Stimulated activated CD8-positive, alpha-beta memory T cell treated with anti-CD3 and anti-CD28 coated beads, Interleukin-2, amount 100 ng/mL, for 1 hour (primary cell): ENCODE measurements around the gene CBY2.
"Not testable (repeated sequence)": the region's sequence is repeated elsewhere in the genome, so short reads cannot be mapped to it uniquely, and the experiment has no call there.

ENCODE experiments used
- DNase-seq, 2 donors: peaks; one replicate each; pipeline ENCODE4 v3.0.0-alpha.2; 2020; ENCODE audit warnings: low read depth in 2 of 2

Gene CBY2, protein sequence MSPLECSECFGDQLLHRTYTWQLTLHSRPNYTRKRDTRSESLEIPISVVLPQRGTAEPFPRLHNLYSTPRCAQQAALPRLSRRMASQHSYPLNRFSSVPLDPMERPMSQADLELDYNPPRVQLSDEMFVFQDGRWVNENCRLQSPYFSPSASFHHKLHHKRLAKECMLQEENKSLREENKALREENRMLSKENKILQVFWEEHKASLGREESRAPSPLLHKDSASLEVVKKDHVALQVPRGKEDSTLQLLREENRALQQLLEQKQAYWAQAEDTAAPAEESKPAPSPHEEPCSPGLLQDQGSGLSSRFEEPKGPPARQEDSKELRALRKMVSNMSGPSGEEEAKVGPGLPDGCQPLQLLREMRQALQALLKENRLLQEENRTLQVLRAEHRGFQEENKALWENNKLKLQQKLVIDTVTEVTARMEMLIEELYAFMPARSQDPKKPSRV

DNA sequence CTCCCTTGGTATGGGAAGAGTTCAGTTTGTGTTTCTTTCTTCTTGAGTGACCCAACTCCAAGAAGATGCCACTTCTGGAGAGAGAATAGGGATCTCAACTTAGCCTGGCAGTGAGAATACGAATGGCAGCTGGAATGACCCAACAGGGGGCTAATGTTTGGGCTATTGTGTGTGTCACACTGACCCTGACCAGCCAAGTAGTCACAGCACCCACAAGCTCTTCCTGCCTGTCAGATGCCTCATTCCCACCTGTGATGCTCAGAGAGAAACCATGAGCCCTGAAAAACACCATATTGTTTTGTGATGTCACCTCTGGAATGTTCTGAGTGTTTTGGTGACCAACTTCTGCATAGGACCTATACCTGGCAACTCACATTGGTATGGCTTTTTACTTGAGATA is at the start of gene CBY2:
Gene CBY2 (plus strand): TSS at position 233 of the 400 bp plus-strand sequence. CDS start 71 bp downstream, at position 304.
- no peak for DNase-seq

DNA sequence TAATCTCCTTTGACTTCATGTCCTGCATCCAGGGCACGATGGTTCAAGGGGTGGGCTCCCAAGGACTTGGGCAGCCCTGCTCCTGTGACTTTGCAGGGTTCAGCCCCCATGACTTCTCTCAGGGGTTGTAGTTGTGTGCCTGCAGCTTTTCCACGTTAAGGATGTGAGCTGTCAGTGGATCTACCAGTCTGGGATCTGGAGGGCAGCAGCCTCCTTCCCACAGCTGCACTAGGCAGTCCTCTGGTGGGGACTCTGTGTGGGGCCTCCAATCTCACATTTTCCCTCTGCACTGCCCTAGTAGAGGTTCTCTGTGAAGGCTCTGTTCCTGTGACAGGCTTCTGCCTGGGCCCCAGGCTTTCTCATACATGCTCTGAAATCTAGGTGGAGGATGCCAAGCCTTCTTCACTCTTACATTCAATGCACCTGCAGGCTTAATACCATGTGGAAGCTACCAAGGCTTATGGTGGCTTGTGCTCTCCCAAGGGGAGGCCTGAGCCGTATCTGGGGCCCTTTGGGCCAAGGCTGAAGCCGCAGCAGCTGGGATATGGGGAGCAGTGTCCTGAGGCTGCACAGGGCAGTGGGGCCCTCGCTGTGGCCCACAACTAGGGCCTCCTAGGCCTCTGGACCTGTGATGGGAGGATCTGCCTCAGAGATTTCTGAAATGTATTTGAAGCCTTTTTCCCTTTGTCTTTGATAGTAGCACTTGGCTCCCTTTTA is 47.3 kb upstream of the CBY2 start:
- DNase-seq = no peak

GRCh38 chr13:45658586-45659235 is 43.4 kb upstream of the CBY2 start:
- no peak for DNase-seq

- DNase-seq = no peak
Observed at GRCh38 chr13:45659536-45659935, 42.6 kb upstream of the CBY2 start.

DNA sequence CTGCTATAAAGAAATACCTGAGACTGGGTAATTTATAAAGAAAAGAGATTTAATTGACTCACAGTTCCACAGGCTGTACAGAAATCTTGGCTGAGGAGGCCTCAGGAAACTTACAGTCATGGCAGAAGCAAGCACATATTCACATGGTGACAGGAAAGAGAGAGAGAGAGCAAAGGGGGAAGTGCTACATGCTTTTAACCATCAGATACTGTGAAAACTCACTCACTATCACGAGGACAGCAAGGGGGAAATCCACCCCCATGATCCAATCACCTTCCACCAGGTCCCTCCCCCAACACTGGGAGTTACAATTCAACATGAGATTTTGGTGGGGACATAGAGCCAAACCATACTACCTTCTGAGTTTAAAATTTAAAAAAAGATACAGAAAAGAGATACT is 41.7 kb upstream of the CBY2 start:
- DNase-seq = not testable (repeated sequence)

DNA sequence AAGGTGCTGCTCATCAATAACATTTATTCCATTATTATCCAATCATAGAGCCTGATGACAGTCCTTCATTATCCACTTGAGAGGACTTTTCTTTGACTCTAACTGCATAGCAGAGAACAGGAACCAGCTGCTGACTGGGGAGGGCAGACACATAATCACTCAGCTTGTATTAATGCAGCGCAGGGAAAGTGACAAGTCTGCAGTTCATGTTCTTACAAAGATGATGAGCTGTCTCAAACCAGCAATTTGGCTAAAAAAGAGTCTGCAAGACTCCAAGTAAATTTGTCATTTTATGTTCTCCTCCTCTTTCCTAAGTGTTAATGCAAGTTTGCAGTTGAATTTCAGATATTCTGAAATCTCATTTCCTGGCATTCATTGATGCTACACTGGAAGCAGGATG is 40.0 kb upstream of the CBY2 start:
- DNase-seq = no peak

DNA sequence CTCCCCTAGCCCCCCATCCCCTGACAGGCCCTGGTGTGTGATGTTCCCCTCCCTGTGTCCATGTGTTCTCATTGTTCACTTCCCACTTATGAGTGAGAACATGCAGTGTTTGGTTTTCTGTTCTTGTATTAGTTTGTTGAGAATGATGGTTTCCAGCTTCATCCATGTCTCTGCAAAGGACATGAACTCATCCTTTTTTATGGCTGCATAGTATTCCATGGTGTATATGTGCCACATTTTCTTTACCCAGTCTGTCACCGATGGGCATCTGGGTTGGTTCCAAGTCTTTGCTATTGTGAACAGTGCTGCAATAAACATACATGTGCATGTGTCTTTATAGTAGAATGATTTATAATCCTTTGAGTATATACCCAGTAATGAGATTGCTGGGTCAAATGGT is 39.2 kb upstream of the CBY2 start:
- DNase-seq = not testable (repeated sequence)

DNA sequence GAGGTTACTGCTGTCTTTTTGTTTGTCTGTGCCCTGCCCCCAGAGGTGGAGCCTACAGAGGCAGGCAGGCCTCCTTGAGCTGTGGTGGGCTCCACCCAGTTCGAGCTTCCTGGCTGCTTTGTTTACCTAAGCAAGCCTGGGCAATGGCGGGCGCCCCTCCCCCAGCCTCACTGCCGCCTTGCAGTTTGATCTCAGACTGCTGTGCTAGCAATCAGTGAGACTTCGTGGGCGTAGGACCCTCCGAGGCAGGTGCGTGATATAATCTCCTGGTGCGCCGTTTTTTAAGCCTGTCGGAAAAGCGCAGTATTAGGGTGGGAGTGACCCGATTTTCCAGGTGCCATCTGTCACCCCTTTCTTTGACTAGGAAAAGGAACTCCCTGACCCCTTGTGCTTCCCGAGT is 32.5 kb upstream of the CBY2 start:
- not testable (repeated sequence) for DNase-seq

- no peak for DNase-seq
Observed at GRCh38 chr13:45670189-45670885, 31.8 kb upstream of the CBY2 start.

DNA sequence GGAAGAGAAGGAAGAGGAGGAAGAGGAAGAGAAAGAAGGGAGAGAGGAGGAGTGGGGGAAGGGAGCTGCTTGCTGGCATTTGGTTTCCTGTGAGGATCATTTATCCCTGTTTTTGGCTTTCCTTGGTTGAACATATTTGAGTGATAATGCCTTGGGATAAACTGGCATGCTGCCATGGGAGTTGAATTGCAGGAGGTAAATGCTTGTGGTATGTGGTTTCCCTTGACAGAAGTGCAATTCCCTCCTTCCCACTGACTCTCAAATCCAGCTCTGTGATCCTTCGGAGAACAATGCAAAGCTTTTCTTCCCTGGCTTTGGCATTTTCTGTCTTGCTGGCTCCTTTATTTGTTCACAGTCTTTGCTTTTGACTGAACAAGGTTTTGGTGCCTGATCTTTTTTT is 27.2 kb upstream of the CBY2 start:
- DNase-seq = no peak

- DNase-seq = no peak
Observed at GRCh38 chr13:45678282-45678681, 23.8 kb upstream of the CBY2 start.

- no peak for DNase-seq
Observed at GRCh38 chr13:45681113-45681512, 21.0 kb upstream of the CBY2 start.

DNA sequence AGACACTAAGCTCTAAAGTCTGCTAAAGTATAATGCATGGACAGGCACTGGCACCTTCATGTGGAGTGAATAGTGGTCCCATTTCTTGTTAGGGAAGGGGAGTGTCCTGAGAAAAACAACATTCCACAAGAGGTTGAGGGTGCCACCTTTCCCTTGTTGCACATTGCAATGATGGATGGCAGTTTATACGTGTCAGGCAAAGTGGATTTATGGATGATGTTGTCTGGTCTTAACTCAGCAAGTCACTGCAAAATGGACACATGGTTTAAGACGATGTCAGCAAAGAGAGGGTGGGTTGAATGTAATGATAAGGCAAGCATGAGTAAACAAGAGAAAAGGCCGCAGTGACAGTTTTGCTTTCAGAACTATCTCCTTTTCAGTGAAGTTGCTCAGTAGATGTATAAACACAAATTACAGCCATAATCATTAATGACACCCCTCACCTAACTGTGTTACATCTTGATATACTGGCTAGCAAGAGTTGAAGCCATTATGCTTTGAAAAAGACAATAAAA is 19.6 kb upstream of the CBY2 start:
- no peak for DNase-seq

DNA sequence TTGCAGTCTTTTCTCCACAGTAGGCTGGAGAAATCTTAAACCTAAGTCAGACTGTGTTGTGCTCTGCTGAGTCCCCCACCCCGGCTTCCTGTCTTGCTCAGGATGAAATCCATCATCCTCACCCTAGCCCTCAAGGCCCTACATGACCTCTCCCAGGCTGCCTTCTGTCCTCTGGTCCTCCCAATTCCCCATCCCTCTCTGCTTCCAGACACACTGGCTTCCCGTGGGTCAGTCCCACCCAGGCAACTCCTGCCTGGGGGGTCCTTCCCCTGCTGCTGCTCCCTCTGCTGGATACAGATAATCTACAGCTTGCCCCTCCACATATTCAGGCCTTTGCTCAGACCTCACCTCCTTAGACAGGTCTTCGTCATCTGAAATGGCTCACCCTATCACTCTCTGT is 18.4 kb upstream of the CBY2 start:
- DNase-seq = no peak

- DNase-seq = no peak
Observed at GRCh38 chr13:45688577-45688976, 13.5 kb upstream of the CBY2 start.

DNA sequence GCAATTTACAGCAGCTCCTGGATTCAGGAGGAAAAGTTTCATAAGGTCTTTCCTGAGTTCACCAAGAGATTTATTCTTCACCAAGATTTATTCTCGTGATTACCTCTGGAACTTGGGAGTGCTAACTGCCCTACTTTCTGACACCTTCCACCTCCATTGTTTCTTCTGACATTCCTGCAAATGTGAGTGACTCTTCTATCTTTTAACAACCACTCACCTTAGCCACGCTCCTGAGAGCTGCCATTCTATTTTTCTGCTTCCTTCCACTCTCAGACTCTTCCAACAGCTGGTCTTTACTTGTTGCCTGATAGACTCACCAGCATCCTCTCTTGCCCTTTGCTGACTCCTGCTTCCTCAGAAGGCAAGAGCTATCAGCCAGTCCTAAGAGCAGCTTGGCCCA is 11.5 kb upstream of the CBY2 start:
- no peak for DNase-seq

- no peak for DNase-seq
Observed at GRCh38 chr13:45691251-45691650, 10.9 kb upstream of the CBY2 start.

- no peak for DNase-seq
Observed at GRCh38 chr13:45691667-45692066, 10.5 kb upstream of the CBY2 start.

- no peak for DNase-seq
Observed at GRCh38 chr13:45695198-45695730, 6.9 kb upstream of the CBY2 start.

- no peak for DNase-seq
Observed at GRCh38 chr13:45696610-45697226, 5.4 kb upstream of the CBY2 start.
